Hematopoietic multipotent progenitor cell treated with erythropoietin and hydrocortisone succinate and interleukin-3 and kit ligand, for 4 days (in vitro differentiated cells): ENCODE data around the gene TSPAN13.

Experiments used
- DNase-seq: peaks from one replicate; pipeline ENCODE4 v3.0.0-alpha.2; 2015

Gene TSPAN13

GRCh38 chr7:16753102-16753931 is at the start of gene TSPAN13:
Gene TSPAN13 (plus strand): TSS chr7:16753755. CDS start chr7:16753968, 213 bp downstream.
- DNase-seq = peak; percentile 92

GRCh38 chr7:16708511-16708910 is 45.0 kb upstream of the TSPAN13 start:
- no peak for DNase-seq

- peak; percentile 22 for DNase-seq
Observed at GRCh38 chr7:16708980-16709379, 44.6 kb upstream of the TSPAN13 start.

GRCh38 chr7:16710651-16711050 is 42.9 kb upstream of the TSPAN13 start:
- no peak for DNase-seq

GRCh38 chr7:16711730-16712129 is 41.8 kb upstream of the TSPAN13 start:
- no peak for DNase-seq

- DNase-seq = no peak
Observed at GRCh38 chr7:16712916-16713315, 40.6 kb upstream of the TSPAN13 start.

- DNase-seq = no peak
Observed at GRCh38 chr7:16715928-16716327, 37.6 kb upstream of the TSPAN13 start.

GRCh38 chr7:16718111-16718656 is 35.4 kb upstream of the TSPAN13 start:
- no peak for DNase-seq

- peak; percentile 40 for DNase-seq
Observed at GRCh38 chr7:16719699-16720098, 33.9 kb upstream of the TSPAN13 start.

- no peak for DNase-seq
Observed at GRCh38 chr7:16721541-16721940, 32.0 kb upstream of the TSPAN13 start.

- no peak for DNase-seq
Observed at GRCh38 chr7:16724344-16724743, 29.2 kb upstream of the TSPAN13 start.

- DNase-seq = no peak
Observed at GRCh38 chr7:16726189-16726588, 27.4 kb upstream of the TSPAN13 start.

GRCh38 chr7:16727736-16728135 is 25.8 kb upstream of the TSPAN13 start:
- no peak for DNase-seq

GRCh38 chr7:16728811-16729210 is 24.7 kb upstream of the TSPAN13 start:
- DNase-seq = no peak

GRCh38 chr7:16729541-16729940 is 24.0 kb upstream of the TSPAN13 start:
- no peak for DNase-seq

GRCh38 chr7:16730937-16731336 is 22.6 kb upstream of the TSPAN13 start:
- no peak for DNase-seq

- DNase-seq = no peak
Observed at GRCh38 chr7:16732828-16733227, 20.7 kb upstream of the TSPAN13 start.

GRCh38 chr7:16734148-16734726 is 19.3 kb upstream of the TSPAN13 start:
- DNase-seq = no peak

GRCh38 chr7:16735020-16735419 is 18.5 kb upstream of the TSPAN13 start:
- no peak for DNase-seq

GRCh38 chr7:16738011-16738688 is 15.4 kb upstream of the TSPAN13 start:
- DNase-seq = no peak

GRCh38 chr7:16739863-16740622 is 13.5 kb upstream of the TSPAN13 start:
- DNase-seq = peak; percentile 83

GRCh38 chr7:16740623-16740953 is 13.0 kb upstream of the TSPAN13 start:
- no peak for DNase-seq

GRCh38 chr7:16740996-16741395 is 12.6 kb upstream of the TSPAN13 start:
- DNase-seq = no peak
